Stomach (tissue), 9 donors: Measurements from ENCODE around the gene FNTB. TPM values are rescaled to one million over a fixed set of nuclear protein-coding genes. Genes with fewer than 3 reads are reported as not detected.

ENCODE experiments used
- DNase-seq, 2 donors: peaks; one replicate each; pipeline versions ENCODE4 v3.0.0 to v3.0.0-alpha.2; 2013 to 2019
- H3K27ac ChIP-seq, 5 donors: fragments of 200-600 bp in 4 of 5; sonication (generic) in 4 of 5; one replicate each; pipeline ENCODE4 v1.5.1; 2013 to 2019; ENCODE audit warnings: mild to moderate bottlenecking in 1 of 5, moderate library complexity in 1 of 5
- H3K27me3 ChIP-seq, 3 donors: fragments of 200-600 bp; sonication (generic); one replicate each; pipeline ENCODE4 v1.5.1; 2017 to 2019; ENCODE audit warnings: mixed run types in 1 of 3
- H3K36me3 ChIP-seq, 4 donors: fragments of 200-600 bp; sonication (generic); 1 replicate in 3 of 4; 2 replicates in 1 of 4; pipeline ENCODE4 v1.5.1; 2016 to 2019
- H3K4me1 ChIP-seq, 4 donors: fragments of 200-600 bp; sonication (generic); one replicate each; pipeline ENCODE4 v1.5.1; 2016 to 2019
- H3K4me3 ChIP-seq, 4 donors: fragments of 200-600 bp; sonication (generic) in 3 of 4; one replicate each; pipeline ENCODE4 v1.5.1; 2016 to 2019; ENCODE audit warnings: mild to moderate bottlenecking in 1 of 4
- H3K9me3 ChIP-seq, 4 donors: fragments of 200-600 bp; sonication (generic); one replicate each; pipeline ENCODE4 v1.5.1; 2016 to 2019
- EP300 ChIP-seq: sonication (generic); formaldehyde crosslinking; IDR thresholded peaks from one replicate; pipeline ENCODE4 v1.6.1; 2017; ENCODE audit warnings: antibody characterized with exemption
- POLR2A ChIP-seq, 4 donors: fragments of 450-650 bp; IDR thresholded peaks; one replicate each; pipeline ENCODE4 v1.6.1; 2016; ENCODE audit warnings: antibody characterized with exemption in 4 of 4, control low read depth in 2 of 4, mild to moderate bottlenecking in 1 of 4, moderate library complexity in 1 of 4
- POLR2AphosphoS5 ChIP-seq, 3 donors: sonication (generic); formaldehyde crosslinking; IDR thresholded peaks; one replicate each; pipeline ENCODE4 v1.6.1; 2016; ENCODE audit warnings: antibody characterized with exemption in 3 of 3
- WGBS, 5 donors: extraction: QIAGEN DNeasy Blood & Tissue Kit in 3 of 5; methylation state at CpG; one replicate each; pipeline versions ENCODE4 v1.1.5 to v1.1.7; 2013 to 2018; 5-methylcytosine and 5-hydroxymethylcytosine counted together
- intact Hi-C: fragments of 100-400 bp; cut with DNase I; formaldehyde crosslinking; loops from one replicate; pipeline ENCODE4 v1.15.1; 2023; ENCODE audit warnings: low total_unique reads
- polyA plus RNA-seq, 3 donors: library from polyadenylated mRNA; stranded (reverse); fragments of 200-250 nt; gene quantifications; one replicate each; pipeline ENCODE4 v1.2.3, GENCODE V29; 2013
- total RNA-seq, 5 donors: library from RNA; depleted of rRNA; stranded (reverse); fragments of >200 nt; gene quantifications; one replicate each; pipeline versions ENCODE4 v1.1.0 to v1.2.3, GENCODE V29; 2014 to 2016
- TF ChIP-seq, protein P1 (sequence below), 7 experiments: fragments of 450-650 bp in 4 of 7; fragments of 200-600 bp in 3 of 7; sonication (generic) in 3 of 7; IDR thresholded peaks; one replicate each; pipeline ENCODE4 v1.5.1; 2016 to 2019; ENCODE audit warnings: antibody characterized with exemption in 7 of 7, control low read depth in 2 of 7, mild to moderate bottlenecking in 1 of 7
- donor health status: healthy with polysubstance abuse.
- donor health status: Bipolar disorder and iron deficiency.
- donor health status: healthy.

FNTB gene
- total and polyA plus RNA-seq, 8 donors, result 2.9 to 18.3 (median 6.3) TPM; not detected in 1

DNA sequence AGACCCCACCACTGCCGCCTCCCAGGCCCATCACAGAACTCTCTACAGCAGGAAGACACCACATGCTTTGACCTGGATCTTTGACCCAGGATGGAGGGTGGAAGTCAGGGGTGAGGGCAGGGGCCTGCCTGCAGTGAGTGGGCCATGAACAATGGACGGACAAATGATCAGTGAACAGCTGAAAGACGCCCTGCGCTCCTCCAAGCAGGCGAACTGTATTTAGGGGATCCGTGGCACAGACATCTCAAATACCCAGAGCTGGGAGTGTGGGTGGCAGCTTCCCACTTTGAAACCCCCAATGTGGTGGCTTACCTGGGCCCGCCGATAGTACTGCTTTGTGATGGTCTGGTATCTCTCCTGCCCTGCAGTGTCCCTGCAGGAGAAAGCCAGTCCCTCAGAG, 35.4 kb upstream of the FNTB start:
- Histone ChIP-seq H3K4me3 (no peak overlapping the region), H3K9me3 (no peaks in the 10 kb centered on the region), H3K36me3 (peaks cover 10 to 54% (median 42%) of the 10 kb centered on the region in 4 donors), H3K27ac (no peak overlapping the region), H3K4me1 (peaks cover 0 to 18% (median 12%) of the 10 kb centered on the region in 4 donors), H3K27me3 (no peaks in the 10 kb centered on the region)
- DNase-seq, result no peak
- 95 to 98% (median 97%) methylated on average over 7 to 8 of the region's 8 CpGs for WGBS, 5 donors
- intact Hi-C loops, result no loop called here
- TF ChIP-seq POLR2A (IDR thresholded peaks at IDR 0.05) (no peak), EP300 (no peak), POLR2AphosphoS5 (IDR thresholded peaks at IDR 0.05) (no peak)
- TF ChIP-seq, protein P1, sequence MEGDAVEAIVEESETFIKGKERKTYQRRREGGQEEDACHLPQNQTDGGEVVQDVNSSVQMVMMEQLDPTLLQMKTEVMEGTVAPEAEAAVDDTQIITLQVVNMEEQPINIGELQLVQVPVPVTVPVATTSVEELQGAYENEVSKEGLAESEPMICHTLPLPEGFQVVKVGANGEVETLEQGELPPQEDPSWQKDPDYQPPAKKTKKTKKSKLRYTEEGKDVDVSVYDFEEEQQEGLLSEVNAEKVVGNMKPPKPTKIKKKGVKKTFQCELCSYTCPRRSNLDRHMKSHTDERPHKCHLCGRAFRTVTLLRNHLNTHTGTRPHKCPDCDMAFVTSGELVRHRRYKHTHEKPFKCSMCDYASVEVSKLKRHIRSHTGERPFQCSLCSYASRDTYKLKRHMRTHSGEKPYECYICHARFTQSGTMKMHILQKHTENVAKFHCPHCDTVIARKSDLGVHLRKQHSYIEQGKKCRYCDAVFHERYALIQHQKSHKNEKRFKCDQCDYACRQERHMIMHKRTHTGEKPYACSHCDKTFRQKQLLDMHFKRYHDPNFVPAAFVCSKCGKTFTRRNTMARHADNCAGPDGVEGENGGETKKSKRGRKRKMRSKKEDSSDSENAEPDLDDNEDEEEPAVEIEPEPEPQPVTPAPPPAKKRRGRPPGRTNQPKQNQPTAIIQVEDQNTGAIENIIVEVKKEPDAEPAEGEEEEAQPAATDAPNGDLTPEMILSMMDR (IDR thresholded peaks at IDR 0.05), result no peak

DNA sequence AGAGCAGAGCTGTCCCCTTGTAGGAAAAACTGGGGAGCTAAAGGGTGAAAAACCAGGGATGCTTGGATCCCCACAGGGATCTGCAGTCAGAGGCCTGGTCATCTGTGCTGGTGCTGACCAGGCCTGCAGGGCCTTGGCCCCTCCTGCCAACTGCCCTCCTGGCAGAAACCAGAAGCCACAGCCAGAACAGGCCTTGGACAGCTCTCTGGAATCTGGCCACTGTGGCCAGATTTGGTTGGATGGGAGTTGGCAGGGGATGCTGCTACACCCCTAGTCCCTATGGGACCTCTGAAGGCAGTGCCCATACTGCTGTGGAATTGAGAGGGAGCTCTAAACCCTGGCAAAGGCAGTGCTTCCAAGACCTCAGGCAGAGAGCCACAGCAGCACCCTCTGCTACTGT, 35.0 kb upstream of the FNTB start:
- H3K4me3 ChIP-seq, result no peak overlapping the region
- H3K4me1 ChIP-seq, result peaks cover 0 to 18% (median 12%) of the 10 kb centered on the region in 4 donors
- no peak for DNase-seq
- H3K9me3 ChIP-seq, result no peaks in the 10 kb centered on the region
- no peak overlapping the region for H3K27ac ChIP-seq
- TF ChIP-seq POLR2A (IDR thresholded peaks at IDR 0.05), result no peak
- TF ChIP-seq EP300, result no peak
- TF ChIP-seq, protein P1 (IDR thresholded peaks at IDR 0.05), result no peak
- TF ChIP-seq POLR2AphosphoS5 (IDR thresholded peaks at IDR 0.05), result no peak
- peaks cover 10 to 52% (median 42%) of the 10 kb centered on the region in 4 donors for H3K36me3 ChIP-seq
- intact Hi-C loops, result no loop called here
- H3K27me3 ChIP-seq, result no peaks in the 10 kb centered on the region

GRCh38 chr14:64952598-64953309, 33.9 kb upstream of the FNTB start:
- DNase-seq, result no peak
- 53 to 70% (median 56%) methylated on average over 7 of the region's 7 CpGs for WGBS, 5 donors
- H3K27me3 ChIP-seq, result no peaks in the 10 kb centered on the region
- H3K4me1 ChIP-seq, result peaks cover 0 to 18% (median 12%) of the 10 kb centered on the region in 4 donors
- H3K9me3 ChIP-seq, result no peaks in the 10 kb centered on the region
- intact Hi-C loops, result no loop called here
- TF ChIP-seq, protein P1 (IDR thresholded peaks at IDR 0.05), result no peak
- TF ChIP-seq EP300 (no peak), POLR2AphosphoS5 (IDR thresholded peaks at IDR 0.05) (no peak), POLR2A (IDR thresholded peaks at IDR 0.05) (no peak)
- no peak overlapping the region for H3K4me3 ChIP-seq
- H3K27ac ChIP-seq, result peak overlapping the region in 1 of 5 donors; percentile 18
- H3K36me3 ChIP-seq, result peaks cover 10 to 41% (median 36%) of the 10 kb centered on the region in 4 donors

DNA sequence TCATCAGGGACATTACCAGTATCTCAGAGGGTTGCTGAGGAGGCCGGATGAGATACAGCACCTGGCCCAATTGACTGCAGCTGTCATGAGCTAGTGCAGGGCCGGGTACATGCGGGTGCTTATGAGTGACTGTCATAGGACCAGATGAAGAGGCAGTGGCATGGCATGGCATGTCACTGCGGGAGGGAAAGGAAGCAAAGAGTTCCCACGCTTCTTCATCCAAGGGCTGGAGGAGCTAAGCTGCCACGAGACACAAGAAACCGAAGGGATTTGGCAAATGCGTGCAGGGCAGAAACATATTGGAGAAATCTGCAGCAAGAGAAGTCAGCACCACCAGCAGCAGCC, 33.4 kb upstream of the FNTB start:
- no peaks in the 10 kb centered on the region for H3K9me3 ChIP-seq
- H3K27ac ChIP-seq, result no peak overlapping the region
- TF ChIP-seq, protein P1 (IDR thresholded peaks at IDR 0.05), result no peak
- no peak for TF ChIP-seq EP300
- TF ChIP-seq POLR2AphosphoS5 (IDR thresholded peaks at IDR 0.05), result no peak
- no peak for TF ChIP-seq POLR2A (IDR thresholded peaks at IDR 0.05)
- 85 to 93% (median 91%) methylated on average over 7 to 8 of the region's 8 CpGs for WGBS, 5 donors
- no peak overlapping the region for H3K4me3 ChIP-seq
- intact Hi-C loops, result no loop called here
- peaks cover 0 to 18% (median 12%) of the 10 kb centered on the region in 4 donors for H3K4me1 ChIP-seq
- peaks cover 5 to 36% (median 31%) of the 10 kb centered on the region in 4 donors for H3K36me3 ChIP-seq
- DNase-seq, result no peak
- no peaks in the 10 kb centered on the region for H3K27me3 ChIP-seq
